Nucleus accumbens (tissue), 56 donors: ENCODE measurements around the gene TMEM270.
"Not testable (repeated sequence)": the region's sequence is repeated elsewhere in the genome, so short reads cannot be mapped to it uniquely, and the experiment has no call there.

Experiments
- DNase-seq, 56 donors: peaks; one replicate each; lab custom pipeline; 2025; lab: John Stamatoyannopoulos, UW

Gene TMEM270

DNA sequence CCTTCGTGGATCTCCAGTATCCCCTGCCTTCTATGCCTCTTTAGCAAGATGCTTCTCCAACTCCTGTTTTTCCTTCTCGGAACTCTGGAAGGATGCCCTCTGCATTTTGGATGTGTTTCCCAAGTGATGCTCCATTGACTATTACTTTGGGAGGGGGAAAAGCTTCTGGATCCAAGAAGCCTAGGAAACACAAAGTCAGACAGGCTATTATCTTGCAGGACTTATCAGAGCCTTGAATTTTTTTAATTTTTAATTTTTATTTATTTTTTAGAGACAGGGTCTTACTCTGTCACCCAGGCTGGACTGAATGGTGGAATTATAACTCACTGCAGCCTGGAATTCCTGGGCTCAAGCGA lies 21.1 kb downstream of the TMEM270 start:
- DNase-seq: no peak

DNA sequence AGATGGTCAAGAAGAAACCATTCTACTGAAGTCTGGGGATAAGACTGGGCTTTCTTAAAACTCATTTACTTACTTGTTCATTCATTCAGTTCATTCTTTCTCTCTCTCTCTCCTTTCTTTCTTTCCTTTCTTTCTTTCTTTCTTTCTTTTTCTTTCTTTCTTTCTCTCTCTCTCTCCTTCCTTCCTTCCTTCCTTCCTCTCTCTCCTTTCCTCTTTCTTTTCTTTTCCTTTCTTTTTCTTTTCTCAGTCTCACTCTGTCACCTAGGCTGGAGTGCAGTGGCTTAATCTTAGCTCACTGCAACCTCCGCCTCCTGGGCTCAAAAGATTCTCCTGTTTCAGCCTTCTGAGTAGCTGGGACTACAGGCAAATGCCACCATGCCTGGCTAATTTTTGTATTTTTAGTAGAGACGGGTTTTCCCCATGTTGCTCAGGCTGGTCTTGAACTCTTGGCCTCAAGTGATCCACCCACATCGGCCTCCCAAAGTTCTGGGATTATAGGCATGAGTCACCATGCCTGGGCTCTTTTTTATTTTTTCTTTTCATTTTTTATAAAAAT lies 24.0 kb downstream of the TMEM270 start:
- DNase-seq: not testable (repeated sequence)

DNA sequence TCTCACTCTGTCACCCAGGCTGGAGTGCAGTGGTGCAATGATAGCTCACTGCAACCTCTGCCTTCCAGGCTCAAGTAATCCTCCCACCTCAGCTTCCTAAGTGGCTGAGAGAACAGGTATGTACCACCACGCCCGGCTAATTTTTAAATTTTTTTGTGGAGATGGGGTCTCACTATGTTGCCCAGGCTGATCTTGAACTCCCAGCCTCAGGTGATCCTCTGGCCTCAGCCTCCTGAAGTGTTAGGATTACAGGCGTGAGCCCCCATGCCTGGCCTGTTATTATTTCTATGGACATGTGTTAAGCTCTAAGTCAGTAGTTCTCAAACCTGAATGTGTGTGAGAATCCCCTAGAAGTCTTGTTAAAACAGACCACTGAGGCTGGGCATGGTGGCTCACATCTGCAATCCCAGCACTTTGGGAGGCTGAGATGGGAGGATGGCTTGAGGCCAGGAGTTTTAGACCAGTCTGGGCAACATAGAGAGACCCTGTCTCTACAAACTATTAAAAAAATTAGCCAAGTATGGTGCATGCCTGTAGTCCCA lies 24.5 kb downstream of the TMEM270 start:
- no peak for DNase-seq

GRCh38 chr7:73885975-73886798 lies 25.2 kb downstream of the TMEM270 start:
- peak in 21 of 56 donors; percentile 3 to 57 (median 21) for DNase-seq

GRCh38 chr7:73887762-73888161 lies 26.8 kb downstream of the TMEM270 start:
- no peak for DNase-seq

GRCh38 chr7:73888959-73889358 lies 28.0 kb downstream of the TMEM270 start:
- DNase-seq: peak in 13 of 56 donors; percentile 7 to 49 (median 31)

DNA sequence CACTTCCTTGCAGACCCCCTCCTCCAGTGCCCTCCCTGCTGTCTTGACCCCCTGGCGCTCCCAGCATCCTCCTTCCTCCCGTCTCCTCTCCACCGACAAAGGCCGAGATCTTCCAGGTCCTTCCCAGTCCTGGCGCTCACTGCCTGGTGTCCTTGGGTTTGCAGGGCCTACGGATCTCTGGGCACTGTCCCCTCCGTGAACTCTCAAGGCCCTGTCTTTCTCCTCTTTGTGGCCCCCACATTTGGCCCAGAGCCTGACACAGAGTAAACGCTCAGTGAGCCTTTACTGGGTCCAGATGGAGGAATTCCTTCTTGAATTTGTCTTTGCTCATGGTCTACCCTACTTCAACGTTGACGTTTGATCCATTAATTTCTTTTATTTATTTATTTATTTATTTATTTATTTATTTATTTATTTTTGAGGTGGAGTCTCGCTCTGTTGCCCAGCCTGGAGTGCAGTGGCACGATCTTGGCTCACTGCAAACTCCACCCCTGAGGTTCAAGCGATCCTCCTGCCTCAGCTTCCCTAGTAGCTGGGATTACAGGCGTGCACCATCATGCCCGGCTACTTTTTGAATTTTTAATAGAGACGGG lies 29.7 kb downstream of the TMEM270 start:
- no peak for DNase-seq

DNA sequence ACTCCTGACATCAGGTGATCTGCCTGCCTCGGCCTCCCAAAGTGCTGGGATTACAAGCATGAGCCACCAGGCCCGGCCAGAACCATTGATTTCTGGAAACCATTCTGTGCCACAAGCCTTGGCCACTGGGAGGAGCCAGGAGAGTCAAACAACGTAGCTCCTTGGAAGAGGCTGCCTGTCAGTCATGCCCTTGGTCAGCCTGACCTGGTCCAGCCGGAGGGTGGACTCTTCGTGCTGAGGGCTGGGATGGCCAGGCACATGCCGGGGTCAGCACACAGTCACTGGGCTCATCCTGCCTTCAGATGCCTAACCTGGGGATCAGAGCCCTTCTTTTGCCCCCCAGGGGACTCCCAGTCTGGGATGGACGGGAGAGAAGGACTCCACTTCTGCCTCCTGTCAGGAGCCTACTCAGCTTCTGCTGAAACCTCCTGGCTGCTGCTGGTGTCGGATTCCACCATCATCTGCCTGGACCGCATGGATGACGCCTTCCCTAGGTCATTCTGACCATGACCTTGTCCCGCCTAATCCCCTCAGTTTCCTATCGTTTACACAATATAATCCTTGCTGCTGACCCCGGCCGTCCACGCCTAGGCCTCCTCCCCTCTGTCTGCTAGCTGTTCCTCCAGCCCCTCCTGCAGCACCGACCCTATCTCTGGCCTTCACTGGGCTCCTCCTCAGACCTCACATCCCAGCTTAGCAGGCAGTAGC lies 30.4 kb downstream of the TMEM270 start:
- DNase-seq: no peak

DNA sequence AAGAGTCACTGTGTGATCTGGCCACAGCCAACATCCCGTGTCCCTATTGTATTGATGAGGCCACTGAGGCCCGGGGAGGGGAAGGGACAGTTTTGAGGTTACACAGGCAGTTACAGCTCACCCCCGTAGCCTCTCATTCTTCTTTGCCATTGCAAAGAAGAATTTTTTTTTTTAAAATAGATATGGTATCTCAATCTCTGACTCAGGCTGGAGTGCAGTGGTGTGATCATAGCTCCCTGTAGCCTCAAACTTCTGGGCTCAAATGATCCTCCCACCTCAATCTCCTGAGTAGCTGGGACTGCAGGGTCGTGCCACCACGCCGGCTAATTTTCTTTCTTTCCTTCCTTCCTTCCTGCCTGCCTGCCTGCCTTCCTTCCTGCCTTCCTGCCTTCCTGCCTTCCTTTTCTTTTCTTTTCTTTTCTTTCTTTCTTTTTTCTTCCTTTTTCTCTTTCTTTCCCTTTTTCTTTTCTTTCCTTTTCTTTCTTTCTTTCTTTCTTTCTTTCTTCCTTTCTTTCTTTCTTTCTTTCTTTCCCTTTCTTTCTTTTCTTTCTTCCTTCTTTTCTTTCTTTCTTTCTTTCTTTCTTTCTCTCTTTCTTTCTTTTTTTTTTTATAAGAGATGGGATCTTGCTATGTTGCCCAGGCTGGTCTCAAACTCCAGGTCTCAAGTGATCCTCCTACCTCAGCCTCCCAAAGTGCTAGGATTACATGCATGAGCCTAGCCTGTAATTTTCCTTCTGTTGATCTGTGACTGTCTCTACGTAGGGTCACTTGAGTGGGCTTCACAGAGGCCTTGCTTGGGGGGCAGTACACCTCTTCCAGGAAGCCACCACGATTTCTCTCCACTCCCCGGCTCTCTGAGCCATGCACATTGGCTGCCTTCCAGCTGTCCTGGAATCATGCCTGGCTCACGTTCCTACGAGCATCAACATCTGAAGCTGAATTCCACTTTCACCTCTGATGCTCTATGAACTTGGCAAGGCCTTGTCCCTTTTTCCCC lies 31.3 kb downstream of the TMEM270 start:
- DNase-seq: peak in 2 of 56 donors; percentile 4 to 5

DNA sequence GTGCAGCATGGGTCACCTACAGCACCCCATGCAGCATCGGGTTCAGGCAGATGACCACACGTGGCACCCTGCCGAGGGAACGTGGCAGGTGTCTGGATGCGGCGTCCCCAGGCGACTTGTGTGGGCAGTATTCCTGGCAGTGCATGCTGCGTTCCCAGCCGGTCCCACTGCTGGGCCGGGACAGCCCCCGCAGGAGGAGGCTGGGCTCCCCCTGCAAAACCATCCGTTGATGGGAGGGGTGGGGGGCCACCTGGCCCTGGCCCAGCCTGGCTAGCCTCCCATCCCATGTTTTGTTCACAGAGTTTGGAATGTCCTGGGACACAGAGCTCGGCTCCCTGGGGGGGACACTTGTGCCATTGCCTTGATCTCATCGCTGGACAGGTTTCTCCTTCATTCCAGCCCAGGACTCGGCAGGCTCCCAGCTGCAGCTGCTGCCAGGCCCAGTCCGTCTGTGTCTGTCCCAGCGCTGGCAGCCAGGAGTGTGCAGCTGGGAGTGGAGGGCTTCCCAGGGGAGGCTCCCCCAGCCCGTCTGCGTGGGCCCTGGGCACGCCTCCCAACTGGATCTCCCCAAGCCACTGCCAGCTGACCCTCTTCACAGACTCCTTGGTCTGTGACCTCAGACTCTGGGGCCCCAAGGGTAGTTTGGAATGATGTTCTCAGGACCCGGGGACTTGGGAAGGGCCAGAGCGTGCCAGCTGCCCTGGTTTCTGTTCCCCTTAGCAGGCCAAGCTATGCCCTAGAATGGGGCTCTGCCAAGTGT lies 32.6 kb downstream of the TMEM270 start:
- peak in 33 of 56 donors; percentile 5 to 65 (median 23) for DNase-seq

DNA sequence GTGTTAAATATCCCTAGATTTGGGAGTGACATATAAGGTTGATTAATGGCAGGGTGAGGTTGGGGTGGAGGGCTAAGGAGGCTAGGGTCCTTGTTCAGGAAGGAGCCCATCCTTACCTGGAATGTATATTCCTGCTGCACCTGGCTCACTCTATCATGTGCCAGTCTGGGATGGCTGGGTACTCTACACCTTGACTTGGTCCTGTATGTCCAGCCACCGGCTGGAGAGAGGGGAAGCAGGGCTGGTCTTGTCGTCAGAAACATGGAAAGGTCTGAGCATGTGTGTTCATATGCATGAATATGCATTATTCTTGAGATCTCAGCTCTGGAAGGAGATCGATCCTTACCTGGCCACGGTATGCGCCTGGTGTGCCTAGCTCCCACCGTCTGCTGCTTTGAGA lies 33.2 kb downstream of the TMEM270 start:
- DNase-seq: no peak

DNA sequence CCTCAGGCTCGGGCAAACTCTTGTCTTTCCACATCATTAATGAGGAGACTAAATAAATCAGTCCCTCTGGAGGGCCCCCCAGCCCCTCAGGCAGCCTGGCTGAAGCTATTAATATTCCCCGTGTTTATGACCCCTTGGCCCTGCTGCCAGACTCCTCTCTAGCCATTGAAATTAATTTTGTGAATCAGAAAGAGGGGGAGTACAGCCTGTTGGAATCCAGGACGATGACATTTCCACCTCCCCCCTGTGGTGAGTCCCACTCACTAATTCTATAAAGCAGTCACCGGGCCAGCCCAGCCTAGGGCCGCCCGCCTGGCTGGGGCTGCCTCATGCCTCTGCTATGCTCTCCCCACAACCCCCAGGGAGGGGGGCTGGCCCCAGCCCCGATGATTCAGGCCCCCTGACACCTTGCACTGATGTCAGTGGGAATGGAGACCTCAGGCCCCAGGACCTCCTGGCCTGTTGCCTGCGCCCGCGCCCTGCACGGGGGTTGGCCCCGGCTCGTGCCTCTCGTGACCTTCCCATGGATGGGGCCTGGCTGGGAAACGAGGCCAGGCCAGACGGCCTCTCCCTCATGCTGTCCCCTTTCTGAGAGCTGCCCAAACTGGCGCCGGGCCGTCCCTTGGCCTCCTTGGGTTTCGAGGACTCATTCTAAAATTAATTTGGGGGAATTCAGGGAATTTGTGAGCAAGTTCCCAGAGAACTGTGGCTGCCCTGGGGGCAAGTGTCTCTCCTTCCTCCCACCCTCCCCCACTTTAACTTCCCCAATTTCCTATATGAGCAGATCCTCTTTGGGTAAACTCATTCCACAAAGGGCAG lies 34.0 kb downstream of the TMEM270 start:
- DNase-seq: peak in 1 of 56 donors; percentile 24

- no peak for DNase-seq
Measured at GRCh38 chr7:73895626-73896025, 34.7 kb downstream of the TMEM270 start.

GRCh38 chr7:73896454-73896853 lies 35.5 kb downstream of the TMEM270 start:
- DNase-seq: no peak

DNA sequence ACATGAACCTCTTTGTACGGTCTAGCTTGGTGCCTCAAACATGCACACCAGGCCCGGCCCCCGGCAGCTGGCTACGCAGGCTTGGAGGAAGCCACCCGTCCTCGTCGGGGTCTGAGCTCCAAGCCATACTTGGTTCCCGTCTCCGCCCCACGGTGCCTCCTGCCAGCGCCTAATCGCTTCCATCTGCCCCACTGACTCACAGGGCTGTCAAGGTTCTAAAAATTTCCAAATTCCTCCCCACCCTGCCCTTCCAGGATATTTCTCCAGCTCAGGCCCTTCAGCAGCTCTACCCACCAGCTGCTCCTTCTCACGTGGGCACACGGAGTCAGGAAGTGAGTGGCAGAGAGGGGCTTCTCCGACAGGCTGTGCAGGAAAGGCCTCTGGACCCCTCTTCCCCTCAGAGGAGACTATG lies 38.8 kb downstream of the TMEM270 start:
- no peak for DNase-seq

DNA sequence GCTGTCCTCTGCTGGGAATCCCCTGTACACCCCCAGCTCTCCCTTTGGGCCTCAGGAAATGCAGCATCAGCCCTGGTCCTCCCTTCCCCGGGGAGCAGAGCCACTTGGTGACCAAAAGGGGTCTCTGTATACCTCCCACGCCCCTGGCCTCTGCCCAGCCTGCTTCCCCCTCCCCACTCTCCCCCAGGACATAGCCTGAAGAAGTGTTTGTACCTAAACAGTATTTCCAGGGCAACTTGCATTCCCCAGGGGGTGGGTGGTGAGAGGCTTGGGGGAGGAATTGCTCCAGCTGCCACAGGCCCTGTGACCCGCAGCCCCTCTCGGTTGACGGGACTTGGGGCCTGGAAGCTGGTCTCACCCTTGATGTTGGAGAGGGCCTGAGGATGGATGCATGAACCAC lies 39.3 kb downstream of the TMEM270 start:
- no peak for DNase-seq

DNA sequence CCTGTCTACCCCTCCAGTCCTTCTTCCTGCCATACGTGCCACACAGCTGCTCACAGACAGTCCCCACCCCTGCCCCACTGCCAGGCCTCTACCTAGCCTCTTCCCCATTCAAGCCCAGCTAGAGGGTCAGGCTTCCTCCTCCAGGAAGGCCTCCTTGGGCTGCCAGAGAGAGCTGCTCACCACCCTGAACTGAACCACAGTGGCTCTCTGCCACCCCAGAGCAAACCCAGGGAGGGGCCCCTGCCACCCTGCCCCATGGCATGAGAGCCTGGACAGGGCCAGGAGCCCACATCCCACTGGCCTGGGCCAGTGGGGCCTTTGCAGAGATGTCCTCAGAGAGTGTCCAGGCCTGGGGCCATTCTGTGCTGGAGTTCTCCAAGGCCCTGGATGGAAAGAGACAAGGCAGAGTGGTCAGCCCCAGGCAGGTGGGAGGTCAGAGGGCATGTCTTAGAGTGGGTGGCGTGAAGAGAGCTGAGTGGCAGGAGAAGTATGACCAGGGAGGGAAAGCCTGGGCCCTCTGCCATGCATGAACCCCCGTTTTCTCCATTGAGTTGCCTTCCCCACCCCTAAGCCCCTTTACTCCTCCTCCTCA lies 40.4 kb downstream of the TMEM270 start:
- no peak for DNase-seq
